GM12801 (cell line): ENCODE measurements around the gene SLC36A3.

Experiments used
- CTCF ChIP-seq: IDR thresholded peaks from one replicate; pipeline ENCODE4 v1.5.1; 2011; ENCODE audit warnings: control low read depth; ENCODE audit not compliant: insufficient read length; ENCODE audit errors: extremely low read depth

Gene SLC36A3

GRCh38 chr5:151234476-151235238, 68.9 kb downstream of the SLC36A3 start:
- no peak for TF ChIP-seq CTCF

GRCh38 chr5:151233616-151234085, 69.9 kb downstream of the SLC36A3 start:
- no peak for TF ChIP-seq CTCF

- TF ChIP-seq CTCF: no peak
Observed at GRCh38 chr5:151231359-151231758, 72.2 kb downstream of the SLC36A3 start.

GRCh38 chr5:151230048-151230680, 73.4 kb downstream of the SLC36A3 start:
- TF ChIP-seq CTCF: no peak

DNA sequence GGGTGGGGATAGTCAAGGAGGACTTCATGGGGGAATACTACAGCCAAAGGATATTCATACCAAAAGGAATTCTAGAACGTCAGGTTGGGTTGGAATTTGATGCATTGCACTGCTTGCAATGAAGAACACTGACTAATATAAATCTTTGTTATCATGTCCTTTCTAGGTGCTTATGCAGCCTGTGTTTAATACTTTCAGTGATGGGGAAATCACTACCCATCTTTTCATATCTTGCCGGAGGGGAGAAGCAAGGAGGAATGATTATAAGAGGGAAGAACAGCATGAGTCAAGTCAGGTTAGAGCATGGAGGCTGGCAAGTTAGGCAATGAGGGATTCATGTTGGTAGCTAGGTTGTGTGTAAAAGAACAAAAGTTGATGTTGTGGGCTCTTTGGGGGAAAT, 74.6 kb downstream of the SLC36A3 start:
- no peak for TF ChIP-seq CTCF

- TF ChIP-seq CTCF: no peak
Observed at GRCh38 chr5:151227918-151228447, 75.6 kb downstream of the SLC36A3 start.
